HEK293T (cell line): ENCODE measurements around the gene PPP1R37.

Experiments
- CTCF ChIA-PET: fragments of 350-600 bp; formaldehyde crosslinking; extraction: SDS; loops from one replicate; lab custom pipeline; 2021; ENCODE audit warnings: antibody characterized with exemption, inconsistent platforms; lab: Yijun Ruan, JAX
- POLR2A ChIA-PET: fragments of 350-600 bp; formaldehyde crosslinking; extraction: SDS; loops from one replicate; lab custom pipeline; 2020; ENCODE audit warnings: antibody characterized with exemption, inconsistent platforms; lab: Yijun Ruan, JAX
- DNase-seq: peaks from one replicate; pipeline ENCODE4 v3.0.0; 2012; ENCODE audit warnings: mixed read lengths; ENCODE audit errors: extremely low spot score
- ARNT ChIP-seq: fragments of 450-650 bp; IDR thresholded peaks from 2 replicates; pipeline ENCODE4 v1.6.1; 2017; ENCODE audit warnings: mild to moderate bottlenecking
- BHLHE40 ChIP-seq: fragments of 450-650 bp; IDR thresholded peaks from 2 replicates; pipeline ENCODE4 v1.6.1; 2016; ENCODE audit warnings: mild to moderate bottlenecking, moderate library complexity, borderline replicate concordance
- CTBP1 ChIP-seq: fragments of 450-650 bp; IDR thresholded peaks from 2 replicates; pipeline ENCODE4 v1.6.1; 2016; ENCODE audit warnings: borderline replicate concordance
- ELF4 ChIP-seq: fragments of 450-650 bp; IDR thresholded peaks from 2 replicates; pipeline ENCODE4 v1.6.1; 2017; ENCODE audit warnings: antibody characterized with exemption
- FOXA1 ChIP-seq: fragments of 450-650 bp; IDR thresholded peaks from 2 replicates; pipeline ENCODE4 v1.6.1; 2016; ENCODE audit warnings: mild to moderate bottlenecking
- FOXK2 ChIP-seq: fragments of 450-650 bp; IDR thresholded peaks from 2 replicates; pipeline ENCODE4 v1.6.1; 2016; ENCODE audit warnings: mild to moderate bottlenecking
- FOXM1 ChIP-seq: fragments of 450-650 bp; IDR thresholded peaks from 2 replicates; pipeline ENCODE4 v1.6.1; 2017; ENCODE audit warnings: mild to moderate bottlenecking, borderline replicate concordance
- HDGF ChIP-seq: fragments of 450-650 bp; IDR thresholded peaks from 2 replicates; pipeline ENCODE4 v1.6.1; 2017; ENCODE audit warnings: antibody characterized with exemption, borderline replicate concordance
- L3MBTL2 ChIP-seq: fragments of 450-650 bp; conservative IDR thresholded peaks from 2 replicates; pipeline ENCODE4 v1.6.1; 2016; ENCODE audit warnings: mild to moderate bottlenecking
- LEF1 ChIP-seq: fragments of 450-650 bp; IDR thresholded peaks from 2 replicates; pipeline ENCODE4 v1.6.1; 2017; ENCODE audit warnings: mild to moderate bottlenecking, borderline replicate concordance
- NFRKB ChIP-seq: fragments of 450-650 bp; IDR thresholded peaks from 2 replicates; pipeline ENCODE4 v1.6.1; 2016; ENCODE audit warnings: mild to moderate bottlenecking, moderate library complexity
- SP1 ChIP-seq: fragments of 450-650 bp; IDR thresholded peaks from 2 replicates; pipeline ENCODE4 v1.6.1; 2017
- SUZ12 ChIP-seq: fragments of 450-650 bp; IDR thresholded peaks from 2 replicates; pipeline ENCODE4 v1.6.1; 2016; ENCODE audit warnings: mild to moderate bottlenecking
- TARDBP ChIP-seq: fragments of 450-650 bp; IDR thresholded peaks from 2 replicates; pipeline ENCODE4 v1.6.1; 2016
- ZNF384 ChIP-seq: fragments of 450-650 bp; IDR thresholded peaks from 2 replicates; pipeline ENCODE4 v1.6.1; 2016
- TF ChIP-seq, protein P1 (sequence below): fragments of 450-650 bp; IDR thresholded peaks from 2 replicates; pipeline ENCODE4 v1.6.1; 2016

The PPP1R37 gene

DNA sequence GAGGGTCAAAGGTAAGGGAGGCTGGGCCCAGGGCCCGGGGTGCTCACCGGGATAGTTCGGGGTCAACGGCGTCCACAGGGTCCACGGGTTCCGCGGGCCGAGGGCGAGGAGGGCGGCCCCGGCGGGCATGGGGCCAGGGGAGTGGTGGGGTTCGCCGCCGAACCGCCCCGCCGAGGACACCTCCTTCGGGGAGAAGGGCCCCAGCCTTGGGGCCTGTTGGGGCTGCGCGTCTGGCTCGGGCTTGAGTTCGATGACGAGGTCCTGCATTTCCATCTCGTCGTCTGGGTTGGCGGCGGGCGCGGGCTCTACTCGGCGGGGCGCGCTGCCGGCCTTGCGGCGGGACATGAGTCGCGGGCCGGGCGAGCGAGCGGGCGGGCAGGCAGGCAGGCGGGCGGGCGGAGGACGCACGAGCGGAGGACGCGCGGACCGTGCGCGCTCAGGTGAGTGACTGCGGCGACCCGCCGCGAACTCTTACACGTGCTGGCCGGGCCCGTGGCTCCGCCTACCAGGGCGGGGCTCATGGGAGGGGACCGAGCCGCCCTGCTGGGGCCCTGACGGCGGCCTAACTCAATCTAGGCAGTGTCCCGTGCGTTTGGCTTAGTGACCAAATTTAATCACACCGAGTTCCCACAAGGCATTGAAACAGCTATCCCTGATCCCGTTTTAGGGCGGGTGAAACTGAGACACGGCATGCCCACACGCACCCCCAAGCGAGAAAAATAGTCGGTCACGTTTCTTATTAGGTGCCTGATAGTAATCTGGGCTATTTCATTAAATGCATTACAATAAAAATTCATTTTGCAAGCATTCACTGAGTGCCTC lies 16.7 kb upstream of the PPP1R37 start, which contains the start of gene ZNF296:
Gene ZNF296 (minus strand): TSS at position 450 of the 822 bp plus-strand sequence. CDS start 105 bp downstream, at position 345.
- POLR2A ChIA-PET = interaction anchor here (0.6 to 3.7 kb wide), 3 partner anchors 10 to 37 kb away, joined by 3 to 21 read pairs (median 12); partner anchors contain the start of genes CLASRP and PPP1R37
- DNase-seq = peak; percentile 83
- no peak for TF ChIP-seq FOXK2
- TF ChIP-seq, protein P1, sequence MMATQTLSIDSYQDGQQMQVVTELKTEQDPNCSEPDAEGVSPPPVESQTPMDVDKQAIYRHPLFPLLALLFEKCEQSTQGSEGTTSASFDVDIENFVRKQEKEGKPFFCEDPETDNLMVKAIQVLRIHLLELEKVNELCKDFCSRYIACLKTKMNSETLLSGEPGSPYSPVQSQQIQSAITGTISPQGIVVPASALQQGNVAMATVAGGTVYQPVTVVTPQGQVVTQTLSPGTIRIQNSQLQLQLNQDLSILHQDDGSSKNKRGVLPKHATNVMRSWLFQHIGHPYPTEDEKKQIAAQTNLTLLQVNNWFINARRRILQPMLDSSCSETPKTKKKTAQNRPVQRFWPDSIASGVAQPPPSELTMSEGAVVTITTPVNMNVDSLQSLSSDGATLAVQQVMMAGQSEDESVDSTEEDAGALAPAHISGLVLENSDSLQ = peak; percentile 60
- CTCF ChIA-PET = no interaction called here

DNA sequence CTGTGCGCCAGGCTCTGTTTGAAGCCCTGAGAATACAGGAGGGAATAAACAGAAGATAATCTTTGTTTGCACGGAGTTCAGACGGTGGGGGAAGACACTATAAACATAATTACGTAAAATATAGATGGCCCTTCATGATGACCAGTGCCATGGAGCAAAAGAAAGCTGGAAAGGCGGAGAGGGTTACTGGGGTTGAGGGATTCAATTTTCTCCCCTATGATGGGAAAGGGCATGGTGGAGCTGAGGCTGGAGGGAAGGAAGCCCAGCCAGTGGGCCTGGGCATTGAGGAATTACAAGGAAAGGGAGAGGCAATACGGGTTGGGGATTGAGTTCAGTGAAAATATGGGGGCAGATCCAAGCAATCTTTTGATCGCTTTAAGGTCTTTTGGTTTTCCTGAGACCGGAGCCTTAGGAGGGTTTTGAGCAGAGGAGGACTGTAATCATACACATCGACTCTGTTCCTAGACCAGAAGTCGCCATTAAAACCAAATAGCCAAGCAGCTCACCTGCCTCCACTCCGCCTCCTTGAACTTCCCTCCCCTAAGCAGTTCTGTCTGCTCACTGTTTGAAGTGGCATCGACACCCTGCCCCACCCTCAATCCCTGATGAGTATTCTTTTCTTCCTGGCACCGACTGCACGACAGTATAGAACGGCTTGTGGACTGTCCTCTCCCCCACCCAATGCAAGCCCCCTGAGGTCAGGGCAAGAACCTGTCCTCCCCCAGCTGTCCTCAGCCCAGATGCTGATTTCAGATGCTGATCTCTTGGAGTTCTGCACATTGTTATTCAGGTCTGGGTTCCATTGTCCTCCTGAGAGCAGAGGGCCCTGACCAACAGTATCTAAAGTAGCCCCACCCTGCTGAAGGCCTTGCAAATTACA lies 15.9 kb upstream of the PPP1R37 start:
- DNase-seq = no peak
- ChIA-PET POLR2A (interaction anchor here (0.6 to 3.7 kb wide), 2 partner anchors 11 to 15 kb away, joined by 3 to 21 read pairs; partner anchors contain the start of gene PPP1R37), CTCF (no interaction called here)
- TF ChIP-seq ARNT = no peak
- TF ChIP-seq SP1 = no peak
- TF ChIP-seq TARDBP = no peak
- TF ChIP-seq L3MBTL2 = peak; percentile 17; the same call in 1 of the 2 replicates
- TF ChIP-seq HDGF = no peak

DNA sequence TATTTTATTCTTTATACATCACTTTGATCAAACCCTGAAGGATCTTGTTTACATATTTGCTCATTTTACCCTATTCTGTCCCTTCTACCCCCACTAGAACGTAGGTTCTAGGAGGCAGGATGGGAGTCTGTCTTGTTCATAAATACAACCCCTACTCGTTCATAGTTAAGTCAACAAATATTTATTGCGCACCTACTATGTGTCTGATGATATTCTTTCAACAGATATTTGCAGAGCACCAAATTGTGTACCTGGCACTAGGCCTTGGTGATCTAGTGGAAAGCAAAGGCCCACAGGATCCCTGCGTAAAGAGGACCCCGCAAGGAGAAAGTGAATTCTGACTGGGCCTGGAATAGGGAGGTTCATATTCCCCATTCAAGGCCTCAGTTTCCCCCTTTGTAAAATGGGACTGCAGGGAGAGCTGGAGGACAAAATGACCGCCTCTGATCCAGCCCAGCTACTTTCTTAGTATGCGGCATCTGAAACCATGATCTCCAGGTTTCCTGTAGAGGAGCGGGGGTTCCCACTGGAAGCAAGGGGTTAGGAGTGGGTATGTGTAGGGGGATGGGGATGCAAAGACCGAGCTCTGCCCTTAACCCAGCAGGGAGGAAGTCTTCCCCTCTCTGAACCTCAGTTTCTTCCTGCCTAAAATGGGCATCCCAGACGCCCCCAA lies 14.5 kb upstream of the PPP1R37 start:
- TF ChIP-seq SUZ12 = no peak
- TF ChIP-seq L3MBTL2 = 0 out of 2 replicates have a peak, but pooled peaks have one; percentile 38
- CTCF ChIA-PET = no interaction called here
- no peak for DNase-seq
- POLR2A ChIA-PET = interaction anchor here (0.6 to 2.7 kb wide), 6 partner anchors 10 to 76 kb away, joined by 3 to 44 read pairs (median 4); partner anchors contain the start of genes CLASRP and PPP1R37

DNA sequence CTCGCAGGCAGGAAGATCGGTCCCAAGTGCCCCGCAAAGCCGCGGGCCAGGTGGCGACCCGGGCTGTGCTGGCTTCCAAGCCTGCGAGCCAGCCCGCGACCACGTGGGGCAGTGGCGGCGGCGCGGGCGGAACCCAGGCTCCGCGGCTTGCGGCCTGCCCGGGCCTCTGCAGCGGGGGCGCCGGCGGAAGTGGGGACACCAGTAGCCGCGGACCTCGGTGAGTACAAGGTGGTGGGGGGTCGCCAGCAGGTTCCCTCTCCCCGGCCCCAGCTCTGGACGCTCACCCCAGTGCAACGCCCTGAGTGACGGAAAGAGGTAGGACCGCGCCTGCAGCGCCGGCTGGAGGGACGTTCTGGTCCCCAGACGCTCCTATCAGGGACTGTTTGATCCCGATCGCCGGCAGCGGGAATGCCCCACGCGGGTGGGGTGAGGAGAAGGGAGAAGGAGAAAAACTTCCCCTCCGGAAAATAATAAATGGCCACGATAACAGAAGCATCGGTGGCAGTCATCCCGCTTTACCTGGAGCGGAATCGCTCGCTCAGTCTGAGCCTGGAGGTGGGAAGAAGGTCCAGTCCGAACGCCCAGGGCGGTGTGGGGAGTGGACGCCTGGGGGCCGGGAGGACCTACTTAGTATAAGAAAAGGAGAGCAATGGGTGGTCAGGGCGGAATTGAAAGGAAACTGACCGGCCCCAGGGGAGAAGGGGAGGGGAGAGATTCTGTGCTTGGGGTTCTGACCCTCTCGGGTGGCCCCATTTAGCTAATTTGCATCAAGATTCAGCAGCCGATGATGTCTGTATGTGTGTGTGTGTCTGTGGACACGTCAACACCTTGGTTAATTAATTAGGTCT lies 13.7 kb upstream of the PPP1R37 start, which contains the start of gene GEMIN7:
Gene GEMIN7 (plus strand): TSS at position 198 of the 848 bp plus-strand sequence. CDS start 10,855 bp downstream, outside the sequence.
- ChIA-PET POLR2A (interaction anchor here (0.6 to 2.7 kb wide), 7 partner anchors 11 to 142 kb away, joined by 3 to 44 read pairs (median 3); partner anchors contain the start of genes CLASRP and PPP1R37), CTCF (no interaction called here)
- DNase-seq = peak; percentile 86
- no peak for TF ChIP-seq HDGF
- no peak for TF ChIP-seq TARDBP
- TF ChIP-seq FOXK2 = no peak
- TF ChIP-seq CTBP1 = no peak; the same call in 1 of the 2 replicates
- no peak for TF ChIP-seq NFRKB
- TF ChIP-seq BHLHE40 = no peak
- peak; percentile 81; the same call in 1 of the 2 replicates for TF ChIP-seq FOXM1
- TF ChIP-seq, protein P1 = no peak
- TF ChIP-seq SP1 = no peak
- no peak for TF ChIP-seq ZNF384
- no peak for TF ChIP-seq FOXA1
- peak; percentile 87 for TF ChIP-seq ARNT
- no peak for TF ChIP-seq ELF4
- peak; percentile 4; the same call in 1 of the 2 replicates for TF ChIP-seq L3MBTL2
- TF ChIP-seq SUZ12 = no peak
- peak; percentile 85; the same call in 1 of the 2 replicates for TF ChIP-seq LEF1

DNA sequence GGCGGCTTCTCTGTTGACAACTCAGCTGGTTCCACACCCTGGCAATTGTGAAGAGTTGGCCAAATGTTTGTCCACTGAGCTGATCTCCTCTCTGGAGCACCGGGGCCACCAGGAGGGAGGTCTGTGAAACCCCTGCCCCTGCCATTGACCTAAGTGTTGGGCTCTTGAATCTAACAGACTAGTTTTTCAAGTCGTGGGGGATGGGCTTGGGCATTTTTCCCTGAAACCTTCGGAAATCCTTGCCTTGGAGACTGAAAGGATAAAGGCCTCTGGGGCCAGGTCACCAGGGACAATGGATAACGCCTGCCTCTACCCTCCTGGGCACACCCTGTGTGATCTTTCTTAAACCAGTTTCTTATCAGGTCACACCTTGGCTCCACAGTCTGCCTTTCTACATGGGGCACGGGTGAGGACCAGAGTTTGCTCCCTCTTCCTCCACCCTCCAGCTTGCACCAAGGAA lies 13.0 kb upstream of the PPP1R37 start:
- POLR2A ChIA-PET = interaction anchor here (0.6 to 2.7 kb wide), 4 partner anchors 11 to 141 kb away, joined by 3 to 44 read pairs (median 8); partner anchors contain the start of genes CLASRP and PPP1R37
- DNase-seq = no peak
- CTCF ChIA-PET = no interaction called here
- TF ChIP-seq ZNF384 (no peak), ELF4 (no peak), LEF1 (no peak), SUZ12 (no peak), FOXK2 (no peak), FOXM1 (no peak), SP1 (no peak), L3MBTL2 (no peak)
- TF ChIP-seq, protein P1 = no peak
